Ectodermal cell (in vitro differentiated cells): ENCODE measurements around the gene PRMT7.

Experiments
- H3K27ac ChIP-seq: 2 replicates; pipeline ENCODE4 v1.7.0; 2013; ENCODE audit warnings: mild to moderate bottlenecking, low read depth, low read length; ENCODE audit not compliant: insufficient read depth, poor library complexity, severe bottlenecking
- H3K27me3 ChIP-seq: 2 replicates; pipeline ENCODE4 v1.7.0; 2013; ENCODE audit warnings: mild to moderate bottlenecking, low read length; ENCODE audit not compliant: insufficient read depth, control insufficient read depth, poor library complexity, severe bottlenecking
- H3K36me3 ChIP-seq: one replicate; pipeline ENCODE4 v1.7.0; 2013; ENCODE audit warnings: low read length; ENCODE audit not compliant: control insufficient read depth, insufficient read depth
- H3K4me1 ChIP-seq: one replicate; pipeline ENCODE4 v1.7.0; 2013; ENCODE audit warnings: low read length; ENCODE audit not compliant: control insufficient read depth, insufficient read depth
- H3K4me3 ChIP-seq: 2 replicates; pipeline ENCODE4 v1.7.0; 2013; ENCODE audit warnings: low read depth, low read length, control low read depth; ENCODE audit not compliant: insufficient read depth
- H3K9me3 ChIP-seq: 2 replicates; pipeline ENCODE4 v1.7.0; 2013; ENCODE audit warnings: mild to moderate bottlenecking, low read length, moderate library complexity; ENCODE audit not compliant: control insufficient read depth
- WGBS, 2 experiments: methylation state at CpG; one replicate each; pipeline ENCODE4 v1.1.7; 2013; ENCODE audit warnings: missing lambda C conversion rate in 2 of 2; 5-methylcytosine and 5-hydroxymethylcytosine counted together

PRMT7 gene

DNA sequence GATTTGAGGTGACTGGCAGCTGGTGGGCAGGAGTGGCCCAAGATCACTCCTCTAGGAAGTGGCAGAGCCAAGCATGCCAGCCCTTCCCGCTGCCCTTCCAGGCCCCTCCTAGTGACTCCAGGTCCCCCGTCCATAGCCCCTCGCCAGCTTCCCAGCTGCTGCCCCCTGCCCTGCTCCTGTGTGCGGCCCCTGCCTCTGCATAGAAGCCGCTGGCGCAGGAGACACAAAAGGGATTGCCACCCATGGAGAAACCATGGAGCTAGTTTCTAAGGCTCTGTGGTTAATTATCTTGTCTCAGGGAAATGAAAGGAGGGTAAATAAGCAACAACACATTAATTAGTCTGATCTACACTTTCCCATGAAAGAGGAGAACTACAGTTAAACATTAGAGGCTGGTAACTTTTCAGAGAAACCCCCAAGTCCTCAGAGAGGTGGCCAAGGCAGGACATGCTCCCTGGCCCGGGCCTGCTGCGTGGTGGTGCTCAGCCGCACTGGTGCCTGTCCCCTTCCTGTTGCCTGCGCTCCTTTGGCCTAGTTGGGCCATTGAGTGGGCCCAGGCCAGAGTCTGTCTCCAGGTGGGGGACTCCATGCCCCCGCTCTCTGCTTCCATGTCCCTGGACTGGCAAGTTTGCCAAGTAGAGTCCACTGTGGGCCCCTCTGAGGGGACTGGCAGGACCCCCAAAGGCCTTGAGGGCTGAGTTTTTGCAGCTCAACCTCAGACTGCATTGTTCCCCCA, 65.2 kb downstream of the PRMT7 start:
- no peaks in the 10 kb centered on the region for H3K36me3 ChIP-seq
- no peaks in the 10 kb centered on the region for H3K27me3 ChIP-seq
- H3K9me3 ChIP-seq: no peaks in the 10 kb centered on the region
- H3K4me1 ChIP-seq: peaks cover 23% of the 10 kb centered on the region
- H3K27ac ChIP-seq: no peak overlapping the region
- whole genome bisulfite sequencing, 2 experiments: 49 to 51% methylated on average over 11 of the region's 11 CpGs
- H3K4me3 ChIP-seq: no peak overlapping the region

DNA sequence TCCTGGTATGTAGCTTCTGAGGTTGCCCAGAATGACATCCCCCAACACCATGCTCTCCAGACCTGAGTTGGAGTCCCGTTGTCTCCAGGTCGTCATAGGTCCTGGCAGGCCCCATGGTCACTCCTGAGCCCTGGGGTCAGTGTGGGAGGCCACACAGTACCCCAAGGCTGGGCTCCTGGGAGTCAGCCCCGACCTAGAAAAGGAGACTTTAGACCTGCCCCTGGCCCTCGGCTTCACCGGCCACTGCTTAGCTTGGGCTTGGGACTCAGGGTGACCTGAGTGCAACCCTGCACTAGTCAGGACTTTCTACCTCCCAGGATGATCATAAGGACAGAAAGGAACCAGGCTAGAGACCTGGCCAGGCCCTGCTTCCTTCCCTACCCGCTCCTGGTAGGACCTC, 65.8 kb downstream of the PRMT7 start:
- Histone ChIP-seq H3K9me3 (no peaks in the 10 kb centered on the region), H3K27me3 (no peaks in the 10 kb centered on the region)
- WGBS, 2 experiments: 96% methylated on average over 6 of the region's 6 CpGs

DNA sequence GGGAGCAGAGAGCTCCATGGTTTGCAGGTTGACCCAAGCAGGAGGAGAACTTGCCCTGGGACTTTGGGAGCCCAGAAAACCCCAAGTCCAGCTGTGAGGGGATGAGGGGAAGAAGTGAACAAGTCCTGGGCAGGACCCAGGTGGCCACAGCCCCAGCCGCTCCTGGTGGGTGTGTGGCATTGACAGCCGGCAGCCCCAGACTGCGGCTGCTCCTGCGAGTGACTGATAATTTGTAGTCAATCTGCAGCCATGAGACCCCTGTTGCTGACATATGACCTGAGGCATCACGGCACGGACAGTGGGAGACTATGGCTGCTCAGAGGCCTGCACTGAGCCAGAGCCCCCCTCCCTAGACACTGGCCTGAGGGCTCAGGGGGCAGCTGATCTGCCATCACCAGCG, 66.4 kb downstream of the PRMT7 start:
- no peak overlapping the region for H3K27ac ChIP-seq
- H3K4me3 ChIP-seq: no peak overlapping the region
- no peaks in the 10 kb centered on the region for H3K9me3 ChIP-seq
- WGBS, 2 experiments: 94 to 95% methylated on average over 7 of the region's 7 CpGs
- H3K4me1 ChIP-seq: peaks cover 23% of the 10 kb centered on the region
- H3K36me3 ChIP-seq: no peaks in the 10 kb centered on the region
- no peaks in the 10 kb centered on the region for H3K27me3 ChIP-seq

More for the DNA sequence above, 65.8 kb downstream of the PRMT7 start:
- H3K27ac ChIP-seq: no peak overlapping the region
- no peak overlapping the region for H3K4me3 ChIP-seq
- peaks cover 23% of the 10 kb centered on the region for H3K4me1 ChIP-seq
- no peaks in the 10 kb centered on the region for H3K36me3 ChIP-seq

DNA sequence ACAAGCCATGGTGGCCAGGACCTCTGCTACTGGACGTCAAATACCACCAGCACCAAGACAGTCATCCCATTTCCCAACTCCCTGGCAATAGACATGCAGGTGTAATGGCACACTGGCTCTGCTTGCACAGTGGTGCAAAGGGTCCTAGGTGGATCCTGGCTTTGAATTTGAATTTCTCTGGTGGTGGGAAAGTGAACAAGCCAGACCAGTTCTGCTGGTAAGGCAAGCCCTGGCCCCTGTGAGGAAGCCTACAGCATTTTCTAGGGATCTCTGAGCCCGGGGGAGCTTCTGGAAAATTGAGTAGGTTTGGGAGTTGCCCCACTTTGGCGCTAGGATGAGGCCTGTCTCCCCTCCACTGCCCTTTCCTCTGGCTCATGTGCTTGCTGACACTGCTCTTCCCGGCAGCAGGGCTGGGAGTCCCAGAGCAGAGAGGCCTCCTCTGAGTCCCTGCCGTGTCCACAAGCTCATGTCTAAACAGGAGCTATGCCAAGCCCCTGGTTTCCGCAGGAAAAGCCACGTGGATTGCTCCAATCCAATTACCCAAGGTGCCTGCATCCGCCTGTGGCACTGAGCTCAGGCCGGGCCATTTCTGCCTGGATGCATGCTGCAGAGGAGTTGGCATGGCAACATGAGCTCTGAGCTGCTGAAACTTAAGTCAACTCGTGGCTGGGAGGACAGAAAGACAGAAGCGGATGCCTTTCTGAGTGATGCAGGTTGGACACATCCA, 67.0 kb downstream of the PRMT7 start:
- 85 to 87% methylated on average over 11 of the region's 11 CpGs for WGBS, 2 experiments

DNA sequence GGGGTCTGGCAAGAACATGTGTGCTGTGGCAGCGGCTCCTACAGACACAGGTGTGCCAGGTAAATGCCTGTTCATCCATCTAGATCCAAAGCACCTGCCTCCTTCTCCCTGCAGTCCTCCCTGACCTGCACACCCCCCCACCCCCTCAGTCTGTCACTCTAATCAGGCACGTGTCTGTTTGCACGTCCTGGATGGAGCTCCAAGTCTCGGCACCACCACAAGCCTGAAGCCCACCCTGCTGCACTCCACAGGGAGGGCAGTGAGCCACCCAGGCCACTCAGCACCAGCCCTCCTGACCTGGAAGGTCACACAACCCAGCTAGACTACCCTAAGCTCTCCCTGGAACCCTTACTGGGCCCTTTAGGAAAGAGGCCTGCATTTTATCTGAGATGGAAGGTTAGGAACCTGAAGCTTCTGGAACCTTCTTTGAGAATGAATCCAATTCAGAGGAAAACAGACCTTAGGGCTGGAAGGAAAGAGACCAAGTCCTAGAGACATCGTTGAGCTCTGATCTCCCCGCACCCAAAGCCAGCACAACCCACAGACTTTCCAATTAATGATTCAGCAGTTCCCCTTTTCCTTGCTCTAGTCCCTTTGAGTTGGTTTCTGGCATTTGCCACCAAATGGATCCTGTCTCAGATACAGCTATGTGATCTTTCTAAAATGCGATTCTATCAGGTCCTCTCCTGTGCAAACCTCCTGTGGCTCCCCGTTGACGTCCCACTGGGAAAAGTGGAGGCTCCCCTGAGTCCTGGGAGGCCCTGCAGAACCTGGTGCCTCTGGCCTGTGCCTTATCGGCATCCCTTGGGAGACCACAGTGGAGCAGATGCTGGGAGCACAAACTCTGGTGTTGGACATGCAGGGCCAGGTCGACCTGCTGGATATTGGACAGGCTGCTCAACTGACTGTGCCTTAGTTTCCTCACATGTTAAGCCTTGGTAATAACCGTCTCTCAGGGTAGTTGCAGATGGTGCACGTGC, 67.9 kb downstream of the PRMT7 start:
- H3K27ac ChIP-seq: no peak overlapping the region
- no peaks in the 10 kb centered on the region for H3K27me3 ChIP-seq
- no peaks in the 10 kb centered on the region for H3K36me3 ChIP-seq
- 92 to 93% methylated on average over 13 of the region's 13 CpGs for WGBS, 2 experiments
- no peaks in the 10 kb centered on the region for H3K9me3 ChIP-seq
- peaks cover 23% of the 10 kb centered on the region for H3K4me1 ChIP-seq
- no peak overlapping the region for H3K4me3 ChIP-seq

More for the DNA sequence above, 67.0 kb downstream of the PRMT7 start:
- Histone ChIP-seq H3K4me1 (peaks cover 23% of the 10 kb centered on the region), H3K27me3 (no peaks in the 10 kb centered on the region), H3K36me3 (no peaks in the 10 kb centered on the region), H3K4me3 (no peak overlapping the region), H3K27ac (no peak overlapping the region), H3K9me3 (no peaks in the 10 kb centered on the region)

DNA sequence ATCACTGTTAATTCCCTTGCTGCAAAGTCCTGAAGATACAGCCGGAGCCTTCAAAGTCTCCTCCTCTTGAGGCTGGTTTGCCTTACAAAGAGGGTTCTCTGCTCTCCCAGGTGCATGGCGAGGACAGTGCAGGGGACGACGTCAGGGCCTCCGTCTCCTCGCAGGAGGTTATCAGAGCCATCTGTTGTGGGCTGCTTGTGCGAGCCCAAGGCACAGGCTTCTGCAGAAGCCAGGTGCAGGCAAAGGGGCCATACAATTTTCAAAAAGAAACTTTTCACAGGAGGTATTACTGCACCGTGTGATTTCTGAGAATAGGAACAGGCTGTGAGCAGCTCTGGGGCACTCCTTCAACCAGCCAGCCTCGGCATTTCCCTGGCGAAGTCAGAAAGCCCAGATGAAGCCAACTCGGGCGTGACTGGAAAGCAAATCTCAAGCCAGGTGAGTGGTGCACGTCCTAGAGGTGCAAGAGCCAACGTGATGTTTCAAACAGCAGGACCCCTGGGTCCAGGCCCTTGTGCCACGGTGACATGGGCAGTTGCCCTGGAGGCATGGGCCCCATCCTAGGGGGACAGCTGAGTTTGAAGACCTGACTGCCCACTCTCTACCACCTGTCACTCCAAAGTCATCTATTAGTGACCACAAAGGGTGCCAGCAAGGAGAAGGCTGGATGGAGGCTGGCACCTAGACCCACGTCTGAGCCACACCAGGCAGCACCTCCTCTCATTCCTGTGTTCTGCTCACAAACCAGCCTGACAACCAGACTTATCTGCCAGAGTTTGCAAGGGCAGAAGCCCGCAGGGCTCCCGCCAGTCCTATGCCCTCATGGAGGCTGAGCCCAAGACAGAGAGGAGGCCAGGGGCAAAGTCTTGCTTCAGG, 68.9 kb downstream of the PRMT7 start:
- H3K27me3 ChIP-seq: no peaks in the 10 kb centered on the region
- H3K27ac ChIP-seq: no peak overlapping the region
- WGBS, 2 experiments: 93% methylated on average over 18 of the region's 18 CpGs

DNA sequence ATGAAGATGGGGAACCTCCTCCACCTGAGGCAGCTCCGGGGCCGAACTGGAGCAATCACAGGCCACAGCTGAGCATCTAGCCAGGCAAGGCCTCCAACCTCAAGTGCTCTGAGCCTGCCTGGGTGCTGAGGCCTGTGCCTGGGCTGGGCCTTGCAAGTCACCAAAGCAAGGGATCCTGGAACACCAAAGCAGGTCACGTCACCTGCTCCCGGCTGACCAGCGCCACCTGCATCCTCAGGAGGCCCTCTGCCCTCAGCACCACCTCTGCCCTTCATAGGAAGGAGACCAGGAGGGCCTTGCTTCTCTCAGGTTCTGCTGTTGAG, 69.5 kb downstream of the PRMT7 start:
- Histone ChIP-seq H3K4me1 (peaks cover 21% of the 10 kb centered on the region), H3K36me3 (no peaks in the 10 kb centered on the region), H3K27ac (no peak overlapping the region), H3K9me3 (no peaks in the 10 kb centered on the region), H3K27me3 (no peaks in the 10 kb centered on the region), H3K4me3 (no peak overlapping the region)
- 93 to 96% methylated on average over 5 of the region's 5 CpGs for WGBS, 2 experiments

More for the DNA sequence above, 68.9 kb downstream of the PRMT7 start:
- peaks cover 24% of the 10 kb centered on the region for H3K4me1 ChIP-seq
- no peaks in the 10 kb centered on the region for H3K9me3 ChIP-seq
- H3K36me3 ChIP-seq: no peaks in the 10 kb centered on the region
- H3K4me3 ChIP-seq: no peak overlapping the region

DNA sequence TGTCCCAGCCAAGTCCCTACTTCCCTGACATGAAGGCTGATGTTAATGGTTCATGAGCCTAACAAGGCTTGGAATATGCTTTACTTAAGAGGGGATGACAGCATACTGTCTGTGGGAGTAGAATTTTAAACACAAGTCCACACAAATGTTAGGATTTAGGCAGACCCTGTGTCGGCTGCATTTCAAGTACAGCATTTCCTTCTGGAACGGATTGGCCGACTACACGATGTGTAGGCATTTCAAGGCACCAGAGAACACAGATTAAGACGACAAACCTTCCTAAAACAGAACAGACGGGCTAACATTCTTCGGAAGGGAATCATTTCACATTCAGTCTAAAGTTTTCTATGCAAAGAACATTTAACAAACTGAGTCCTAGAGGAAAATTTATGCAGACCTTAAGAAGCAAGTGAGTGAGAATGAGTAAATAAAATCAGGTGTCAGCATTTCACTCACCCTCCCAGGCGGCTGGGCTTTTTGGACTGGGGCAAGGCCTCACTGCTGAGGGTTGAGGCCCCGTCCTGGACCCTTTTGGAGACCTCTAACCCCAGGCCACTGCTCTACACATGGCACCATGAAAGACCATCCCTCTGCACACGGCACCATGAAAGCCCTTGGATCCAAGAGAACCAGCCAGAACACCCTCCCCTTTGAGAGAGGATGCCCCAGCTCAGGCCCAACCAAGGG, 70.0 kb downstream of the PRMT7 start:
- no peak overlapping the region for H3K4me3 ChIP-seq

DNA sequence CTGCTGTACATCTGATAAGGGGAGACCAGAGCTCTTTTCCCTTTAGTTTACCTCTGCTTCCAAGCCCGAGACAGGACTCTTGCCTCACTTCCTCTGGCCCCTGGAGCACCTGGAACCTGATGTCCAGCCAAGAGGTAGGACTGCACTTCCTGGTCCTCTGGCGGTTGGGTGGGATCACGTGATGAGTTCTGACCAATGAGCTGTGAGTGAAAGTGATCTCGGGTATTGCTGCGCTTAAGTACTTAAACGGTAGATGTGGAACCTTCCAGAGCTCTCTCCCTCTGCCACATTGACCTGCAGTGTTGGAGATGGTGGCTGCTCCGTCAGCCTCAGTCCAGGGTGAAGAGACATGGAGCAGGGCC, 70.5 kb downstream of the PRMT7 start:
- H3K27ac ChIP-seq: no peak overlapping the region
- H3K27me3 ChIP-seq: no peaks in the 10 kb centered on the region
- H3K4me1 ChIP-seq: peaks cover 12% of the 10 kb centered on the region
- H3K4me3 ChIP-seq: no peak overlapping the region
- H3K9me3 ChIP-seq: no peaks in the 10 kb centered on the region
- 93% methylated on average over 7 of the region's 7 CpGs for WGBS, 2 experiments
- H3K36me3 ChIP-seq: no peaks in the 10 kb centered on the region

More for the DNA sequence above, 70.0 kb downstream of the PRMT7 start:
- Histone ChIP-seq H3K4me1 (peaks cover 17% of the 10 kb centered on the region), H3K9me3 (no peaks in the 10 kb centered on the region), H3K36me3 (no peaks in the 10 kb centered on the region), H3K27me3 (no peaks in the 10 kb centered on the region), H3K27ac (no peak overlapping the region)
- 89 to 94% methylated on average over 10 of the region's 10 CpGs for WGBS, 2 experiments
